ENCODE results near the gene BRD4. TPM values are rescaled to one million over a fixed set of nuclear protein-coding genes. Genes with fewer than 3 reads are reported as not detected.
A peak's percentile ranks its signal among the peaks of the same experiment; 100 is the strongest.

BRD4 gene
- total RNA-seq, 2 experiments from 2014 or later = 94.3 to 99.6 TPM

DNA sequence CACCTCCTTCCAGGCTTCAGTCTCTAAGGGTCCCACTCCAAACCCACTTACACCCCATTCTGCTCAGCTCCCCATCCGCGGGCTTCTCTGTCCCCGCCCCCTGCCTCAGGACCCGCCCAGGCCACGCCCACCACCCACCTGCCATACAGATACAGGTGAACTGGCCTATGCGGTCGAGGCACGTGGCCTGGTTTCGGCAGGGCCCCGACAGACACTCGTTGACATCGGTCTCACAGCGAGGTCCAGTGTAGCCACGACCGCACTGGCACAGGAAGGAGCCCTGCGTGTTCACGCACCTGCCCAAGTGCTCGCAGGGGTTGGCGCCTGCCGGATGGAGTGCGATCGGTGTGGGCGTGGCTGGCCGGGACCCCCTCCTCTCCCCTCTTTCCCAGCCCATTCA, 143.5 kb downstream of the BRD4 start:
- Mint-ChIP-seq H3K4me3 (no peak overlapping the region), H3K36me3 (ENCODE audit: low read depth) (no peaks in the 10 kb centered on the region), H3K9me3 (no peaks in the 10 kb centered on the region), H3K27ac (no peak overlapping the region), H3K4me1 (ENCODE audit: low read depth) (no peaks in the 10 kb centered on the region), H3K27me3 (peaks cover 10% of the 10 kb centered on the region)
- intact Hi-C loops (cut with micrococcal nuclease) = no loop called here
- ChIA-PET POLR2A (no interaction called here), CTCF (no interaction called here)
- TF ChIP-seq, protein P1, sequence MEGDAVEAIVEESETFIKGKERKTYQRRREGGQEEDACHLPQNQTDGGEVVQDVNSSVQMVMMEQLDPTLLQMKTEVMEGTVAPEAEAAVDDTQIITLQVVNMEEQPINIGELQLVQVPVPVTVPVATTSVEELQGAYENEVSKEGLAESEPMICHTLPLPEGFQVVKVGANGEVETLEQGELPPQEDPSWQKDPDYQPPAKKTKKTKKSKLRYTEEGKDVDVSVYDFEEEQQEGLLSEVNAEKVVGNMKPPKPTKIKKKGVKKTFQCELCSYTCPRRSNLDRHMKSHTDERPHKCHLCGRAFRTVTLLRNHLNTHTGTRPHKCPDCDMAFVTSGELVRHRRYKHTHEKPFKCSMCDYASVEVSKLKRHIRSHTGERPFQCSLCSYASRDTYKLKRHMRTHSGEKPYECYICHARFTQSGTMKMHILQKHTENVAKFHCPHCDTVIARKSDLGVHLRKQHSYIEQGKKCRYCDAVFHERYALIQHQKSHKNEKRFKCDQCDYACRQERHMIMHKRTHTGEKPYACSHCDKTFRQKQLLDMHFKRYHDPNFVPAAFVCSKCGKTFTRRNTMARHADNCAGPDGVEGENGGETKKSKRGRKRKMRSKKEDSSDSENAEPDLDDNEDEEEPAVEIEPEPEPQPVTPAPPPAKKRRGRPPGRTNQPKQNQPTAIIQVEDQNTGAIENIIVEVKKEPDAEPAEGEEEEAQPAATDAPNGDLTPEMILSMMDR (IDR thresholded peaks at IDR 0.05) = no peak
- DNase-seq (no peak), ATAC-seq (no peak)

- TF ChIP-seq, protein P1 (IDR thresholded peaks at IDR 0.05) = no peak
- intact Hi-C loops (cut with micrococcal nuclease) = no loop called here
- ATAC-seq (peak; percentile 42), DNase-seq (no peak)
- Mint-ChIP-seq H3K36me3 (ENCODE audit: low read depth) (no peaks in the 10 kb centered on the region), H3K27ac (no peak overlapping the region), H3K4me3 (no peak overlapping the region), H3K27me3 (peaks cover 6% of the 10 kb centered on the region), H3K4me1 (ENCODE audit: low read depth) (no peaks in the 10 kb centered on the region), H3K9me3 (no peaks in the 10 kb centered on the region)
- ChIA-PET CTCF (no interaction called here), POLR2A (no interaction called here)
These were observed 145.0 kb downstream of the BRD4 start for GRCh38 chr19:15187026-15188007.

Other genes with a start within 250 kb of the BRD4 start
- gene SYDE1, start 225.1 kb downstream of the BRD4 start, total RNA-seq = 1 to 10 TPM; 1.1 to 1.8 TPM
- gene NOTCH3, start 131.5 kb downstream of the BRD4 start, total RNA-seq = under 1 TPM in 1 of 2 experiments, not detected in 1; 0.16 TPM
- not detected for gene EPHX3, start 100.1 kb downstream of the BRD4 start, total RNA-seq
- 10 to 100 TPM; 47.6 to 48.2 TPM for gene AKAP8, start 47.2 kb upstream of the BRD4 start, total RNA-seq
- 10 to 100 TPM; 83.1 to 88.8 TPM for gene AKAP8L, start 86.4 kb upstream of the BRD4 start, total RNA-seq
- 10 to 100 TPM; 19.3 to 21.0 TPM for gene WIZ, start 117.4 kb upstream of the BRD4 start, total RNA-seq
- 10 to 100 TPM; 83.9 to 85.8 TPM for gene RASAL3, start 132.0 kb upstream of the BRD4 start, total RNA-seq
- under 1 TPM; 0.25 to 0.27 TPM for gene PGLYRP2, start 147.0 kb upstream of the BRD4 start, total RNA-seq
- gene CYP4F22, start 176.0 kb upstream of the BRD4 start, total RNA-seq = 1 to 10 TPM; 1.5 to 1.7 TPM